ENCODE data around the gene HIF3A.
"Not testable (repeated sequence)": the region's sequence is repeated elsewhere in the genome, so short reads cannot be mapped to it uniquely, and the experiment has no call there.

HIF3A gene

DNA sequence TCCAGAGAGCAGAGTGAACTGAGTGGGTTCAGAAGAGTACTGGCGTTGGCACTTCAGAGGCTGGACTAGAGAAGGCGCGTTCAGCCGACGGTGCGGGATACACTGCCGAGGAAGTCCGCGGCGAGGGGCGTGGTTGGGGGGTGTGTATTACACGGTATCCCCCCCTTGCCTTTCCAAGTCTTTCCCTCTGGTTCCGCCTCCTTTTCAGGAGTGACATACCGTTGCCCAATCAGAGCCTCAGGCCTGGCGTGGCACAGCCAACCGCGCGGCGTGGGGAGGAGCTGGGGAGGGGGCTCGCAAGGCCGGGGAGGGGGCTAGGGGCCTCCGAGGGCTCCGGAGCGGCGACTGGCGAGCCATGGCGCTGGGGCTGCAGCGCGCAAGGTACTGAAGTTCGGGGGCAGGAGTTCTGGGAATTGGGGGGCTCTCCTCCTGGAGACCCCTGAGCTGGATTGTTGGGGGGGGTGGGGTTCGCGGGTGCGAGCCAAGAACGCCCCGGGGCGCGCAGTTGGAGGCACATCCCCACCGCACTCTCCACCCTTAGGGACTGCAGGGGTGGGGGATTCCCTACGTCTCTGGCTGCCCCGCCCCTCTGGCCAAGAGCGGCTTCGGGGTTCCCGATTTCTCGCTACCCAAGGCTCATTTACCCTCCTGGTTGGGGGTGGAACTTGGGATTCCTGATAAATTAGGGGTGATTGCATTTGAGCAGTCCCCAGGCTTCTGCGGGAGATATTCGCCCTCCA lies at the start of gene HIF3A:
TSS of gene HIF3A (plus strand) at position 321 of the 740 bp plus-strand sequence. CDS start at position 356, 35 bp downstream.
- TF ChIP-seq, protein P1, sequence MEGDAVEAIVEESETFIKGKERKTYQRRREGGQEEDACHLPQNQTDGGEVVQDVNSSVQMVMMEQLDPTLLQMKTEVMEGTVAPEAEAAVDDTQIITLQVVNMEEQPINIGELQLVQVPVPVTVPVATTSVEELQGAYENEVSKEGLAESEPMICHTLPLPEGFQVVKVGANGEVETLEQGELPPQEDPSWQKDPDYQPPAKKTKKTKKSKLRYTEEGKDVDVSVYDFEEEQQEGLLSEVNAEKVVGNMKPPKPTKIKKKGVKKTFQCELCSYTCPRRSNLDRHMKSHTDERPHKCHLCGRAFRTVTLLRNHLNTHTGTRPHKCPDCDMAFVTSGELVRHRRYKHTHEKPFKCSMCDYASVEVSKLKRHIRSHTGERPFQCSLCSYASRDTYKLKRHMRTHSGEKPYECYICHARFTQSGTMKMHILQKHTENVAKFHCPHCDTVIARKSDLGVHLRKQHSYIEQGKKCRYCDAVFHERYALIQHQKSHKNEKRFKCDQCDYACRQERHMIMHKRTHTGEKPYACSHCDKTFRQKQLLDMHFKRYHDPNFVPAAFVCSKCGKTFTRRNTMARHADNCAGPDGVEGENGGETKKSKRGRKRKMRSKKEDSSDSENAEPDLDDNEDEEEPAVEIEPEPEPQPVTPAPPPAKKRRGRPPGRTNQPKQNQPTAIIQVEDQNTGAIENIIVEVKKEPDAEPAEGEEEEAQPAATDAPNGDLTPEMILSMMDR (IDR thresholded peaks at IDR 0.05), result no peak
- no peak for TF ChIP-seq ZFX (IDR thresholded peaks at IDR 0.05; ENCODE audit: borderline replicate concordance)
- H3K27ac ChIP-seq, result no peak within 1 kb of the TSS

DNA sequence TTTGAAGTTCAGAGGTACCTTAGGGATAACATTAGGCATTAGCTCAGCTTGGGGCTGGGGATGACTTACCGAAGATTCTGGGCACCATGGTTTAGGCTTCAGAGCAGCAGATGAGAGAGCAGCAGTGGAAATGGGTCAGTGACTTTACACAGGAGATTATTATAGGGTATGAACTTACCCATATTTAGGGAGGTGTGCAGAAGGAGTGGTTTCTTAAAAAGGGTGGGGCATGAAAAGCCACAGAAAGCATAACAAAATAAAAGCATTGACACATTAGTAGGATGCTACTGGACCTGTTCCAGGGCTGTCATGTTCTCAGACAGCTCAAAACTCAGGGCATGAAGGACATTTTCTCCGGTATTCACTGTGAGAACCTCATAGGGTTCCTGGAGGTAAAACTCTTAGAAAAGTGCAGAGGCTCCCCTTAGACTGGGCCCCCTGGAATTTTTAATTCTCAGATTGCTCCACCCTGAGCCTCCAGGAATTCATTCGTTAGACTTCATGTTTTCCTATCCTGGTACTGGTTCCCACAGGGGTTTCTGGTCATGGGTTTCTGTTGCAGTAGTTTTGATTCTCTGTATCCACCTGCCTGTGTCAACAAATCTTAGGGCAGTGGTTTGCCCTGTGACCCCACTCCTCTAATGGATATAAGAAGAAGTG lies 46.6 kb upstream of the HIF3A start:
- TF ChIP-seq ZFX (IDR thresholded peaks at IDR 0.05; ENCODE audit: borderline replicate concordance), result no peak
- TF ChIP-seq, protein P1 (IDR thresholded peaks at IDR 0.05), result no peak
- no peak overlapping the region for H3K27ac ChIP-seq

DNA sequence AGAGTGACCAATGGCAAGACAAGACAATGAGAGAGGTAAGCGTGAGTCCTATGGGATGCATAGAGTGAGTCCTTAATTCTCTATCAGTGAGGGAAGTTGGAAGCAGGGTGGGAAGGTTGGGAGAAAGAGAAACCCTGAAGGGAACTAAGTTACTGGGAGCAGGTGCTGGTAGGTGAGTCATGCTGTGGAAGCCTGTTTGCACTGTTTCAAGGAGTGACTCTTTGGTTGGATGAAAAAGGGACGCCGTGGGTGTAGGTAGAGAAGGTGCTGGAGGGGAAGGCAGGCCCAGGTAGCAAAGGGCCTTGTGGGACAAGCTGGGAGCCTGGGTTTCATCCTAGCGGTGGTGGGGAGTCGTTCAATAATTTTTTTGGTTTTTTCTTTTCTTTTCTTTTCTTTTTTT lies 45.4 kb upstream of the HIF3A start:
- no peak overlapping the region for H3K27ac ChIP-seq
- no peak for TF ChIP-seq ZFX (IDR thresholded peaks at IDR 0.05; ENCODE audit: borderline replicate concordance)
- TF ChIP-seq, protein P1 (IDR thresholded peaks at IDR 0.05), result no peak

DNA sequence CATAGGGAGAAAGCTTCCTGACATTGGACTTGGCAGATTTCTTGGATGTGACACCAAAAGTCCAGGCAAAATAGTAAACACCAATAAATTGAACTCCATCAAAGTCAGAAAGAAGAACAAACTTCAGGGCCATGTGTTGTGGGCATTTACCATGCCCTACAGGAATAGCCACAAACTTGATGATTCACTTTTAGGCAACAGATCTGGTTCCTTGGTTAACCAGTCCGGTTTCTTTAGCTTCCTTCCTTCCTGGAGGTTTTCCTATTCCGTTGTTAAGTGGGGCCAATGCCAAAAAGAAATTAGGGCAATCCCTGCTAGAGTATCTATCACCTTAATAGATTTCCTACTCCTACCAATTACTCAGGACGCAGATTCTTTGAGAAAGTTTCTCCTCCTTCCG lies 42.1 kb upstream of the HIF3A start:
- no peak overlapping the region for H3K27ac ChIP-seq
- TF ChIP-seq, protein P1 (IDR thresholded peaks at IDR 0.05), result no peak
- TF ChIP-seq ZFX (IDR thresholded peaks at IDR 0.05; ENCODE audit: borderline replicate concordance), result no peak

DNA sequence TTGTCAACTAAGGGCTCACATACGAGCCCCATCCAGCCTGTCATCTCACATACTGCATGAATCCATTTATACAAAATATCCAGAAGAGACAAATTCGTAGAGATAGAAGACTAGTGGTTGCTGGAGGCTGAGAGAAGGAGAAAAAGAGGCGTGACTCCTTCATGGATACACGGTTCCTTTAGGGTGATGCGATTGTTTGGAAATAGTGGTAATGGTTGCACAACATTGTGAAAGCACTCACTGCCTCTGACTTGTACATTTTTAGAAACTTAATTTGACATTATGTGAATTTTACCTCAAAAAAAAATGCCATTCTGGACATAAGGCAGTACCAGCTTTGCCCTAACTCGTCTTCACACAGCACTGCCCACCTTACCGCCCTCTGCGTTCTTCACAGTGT lies 40.0 kb upstream of the HIF3A start:
- H3K27ac ChIP-seq, result no peak overlapping the region
- TF ChIP-seq, protein P1 (IDR thresholded peaks at IDR 0.05), result no peak
- TF ChIP-seq ZFX (IDR thresholded peaks at IDR 0.05; ENCODE audit: borderline replicate concordance), result no peak

DNA sequence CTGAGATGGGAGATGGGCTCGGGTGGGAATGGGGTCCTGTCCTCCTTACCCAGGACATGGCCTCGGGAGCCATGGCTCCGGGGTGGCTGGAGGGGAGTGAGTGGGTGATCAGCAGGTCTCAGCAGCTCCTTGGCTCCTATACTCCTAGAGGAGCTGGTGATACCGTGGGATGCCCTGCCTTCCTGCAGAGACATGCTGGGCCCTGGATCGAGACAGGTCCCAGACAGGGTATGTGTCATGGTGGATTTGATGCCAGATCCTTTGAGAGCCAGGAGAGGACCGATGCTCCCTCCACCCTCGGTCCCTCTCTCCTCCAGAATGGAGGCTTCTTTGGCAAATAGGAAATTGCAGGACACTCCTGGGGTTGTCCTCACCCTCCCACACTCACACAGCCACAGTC lies 35.3 kb upstream of the HIF3A start:
- not testable (repeated sequence) for H3K27ac ChIP-seq

DNA sequence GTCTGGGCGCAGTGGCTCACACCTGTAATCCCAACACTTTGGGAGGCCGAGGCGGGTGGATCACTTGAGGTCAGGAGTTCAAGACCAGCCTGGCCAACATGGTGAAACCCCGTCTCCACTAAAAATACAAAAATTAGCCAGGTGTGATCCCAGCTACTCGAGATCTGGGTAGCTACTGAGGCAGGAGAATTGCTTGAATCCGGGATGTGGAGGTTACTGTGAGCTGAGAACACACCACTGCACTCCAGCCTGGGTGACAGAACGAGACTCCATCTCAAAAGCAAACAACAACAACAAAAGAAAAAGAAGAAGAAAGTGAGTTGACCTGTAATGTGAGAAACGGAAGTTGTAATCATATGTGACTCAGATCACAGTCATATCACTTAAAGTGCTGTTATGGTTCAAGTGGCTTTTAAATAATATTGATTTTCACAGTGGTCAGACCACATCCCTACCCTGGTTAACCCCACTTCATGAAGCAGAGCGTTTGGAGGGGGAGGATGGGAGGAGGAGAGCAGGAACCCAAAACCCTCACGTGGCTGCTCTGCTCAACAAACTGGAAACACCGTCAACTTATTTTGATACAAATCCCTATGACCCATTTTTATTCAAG lies 34.1 kb upstream of the HIF3A start:
- H3K27ac ChIP-seq, result not testable (repeated sequence)

DNA sequence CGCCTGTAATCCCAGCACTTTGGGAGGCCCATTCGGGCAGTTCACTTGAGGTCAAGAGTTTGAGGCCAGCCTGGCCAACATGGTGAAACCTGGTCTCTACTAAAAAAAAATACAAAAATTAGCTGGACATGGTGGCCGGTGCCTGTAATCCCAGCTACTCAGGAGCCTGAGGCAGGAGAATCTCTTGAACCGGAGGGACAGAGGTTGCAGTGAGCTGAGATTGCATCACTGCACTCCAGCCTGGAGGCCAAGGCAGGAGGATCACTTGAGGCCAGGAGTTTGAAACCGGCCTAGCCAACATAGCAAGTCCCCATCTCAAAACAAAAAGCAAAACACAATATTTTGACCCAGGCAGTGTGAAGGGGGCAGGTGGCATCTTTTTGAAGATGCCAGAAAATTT lies 32.0 kb upstream of the HIF3A start:
- H3K27ac ChIP-seq, result not testable (repeated sequence)
